Measurements from ENCODE around the gene EYS. TPM values are rescaled to one million over a fixed set of nuclear protein-coding genes. Genes with fewer than 3 reads are reported as not detected.

The EYS gene
- polyA plus RNA-seq, 1 of the 3 experiments (the other 2 are of a cell fraction), result 0.05 TPM

DNA sequence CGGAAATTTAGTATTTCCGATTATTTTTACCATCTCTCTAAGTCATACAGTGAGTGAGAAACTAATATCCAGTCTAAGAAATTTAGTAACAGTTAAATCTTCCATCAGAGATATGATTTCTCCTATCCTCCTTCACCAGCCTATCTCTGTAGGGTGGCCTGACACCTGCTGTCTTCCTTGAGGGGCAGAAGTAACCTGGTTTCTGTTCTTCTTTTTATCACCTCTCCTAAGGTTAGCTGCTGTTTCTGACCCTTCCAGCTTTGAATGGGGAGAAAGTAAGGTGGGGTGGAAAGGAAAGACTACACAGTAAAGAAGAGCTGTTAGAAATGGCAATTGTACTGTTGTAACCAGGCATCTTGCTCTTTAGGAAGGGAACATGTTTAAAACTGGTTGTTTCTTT, 1623.8 kb downstream of the EYS start:
- Histone ChIP-seq H3K9me3 (no peaks in the 10 kb centered on the region), H3K9me2 (no peaks in the 10 kb centered on the region), H3K4me2 (no peak overlapping the region), H3K27me3 (ENCODE audit: insufficient read depth) (no peaks in the 10 kb centered on the region), H3K27ac (ENCODE audit: low read depth in 2 of 2, low read length in 1 of 2) (no peak overlapping the region), H3K9ac (no peak overlapping the region), H3K36me3 (replicated peaks in 1 of 2; ENCODE audit: control insufficient read depth in 1 of 2, insufficient read depth in 2 of 2, low read length in 1 of 2) (no peaks in the 10 kb centered on the region), H3K79me2 (ENCODE audit: insufficient read depth) (no peaks in the 10 kb centered on the region), H4K20me1 (ENCODE audit: insufficient read depth) (no peaks in the 10 kb centered on the region), H2AFZ (ENCODE audit: low read depth) (no peak overlapping the region), H3K4me1 (ENCODE audit: control insufficient read depth in 1 of 2, insufficient read depth in 2 of 2, low read depth in 1 of 2, low read length in 1 of 2) (no peaks in the 10 kb centered on the region), H3F3A (replicated peaks; ENCODE audit: insufficient read depth) (no peaks in the 10 kb centered on the region), H3K4me3 (ENCODE audit: low read depth in 2 of 2, low read length in 1 of 2) (no peak overlapping the region)
- ChIA-PET POLR2A (no interaction called here), CTCF (no interaction called here)
- TF ChIP-seq TEAD4 (IDR thresholded peaks at IDR 0.05; ENCODE audit: borderline replicate concordance, insufficient read depth) (no peak), NFIC (IDR thresholded peaks at IDR 0.05; ENCODE audit: borderline replicate concordance) (no peak), FOXJ3 (CRISPR knock-in tag; IDR thresholded peaks at IDR 0.05) (no peak)
- TF ChIP-seq, protein P1, sequence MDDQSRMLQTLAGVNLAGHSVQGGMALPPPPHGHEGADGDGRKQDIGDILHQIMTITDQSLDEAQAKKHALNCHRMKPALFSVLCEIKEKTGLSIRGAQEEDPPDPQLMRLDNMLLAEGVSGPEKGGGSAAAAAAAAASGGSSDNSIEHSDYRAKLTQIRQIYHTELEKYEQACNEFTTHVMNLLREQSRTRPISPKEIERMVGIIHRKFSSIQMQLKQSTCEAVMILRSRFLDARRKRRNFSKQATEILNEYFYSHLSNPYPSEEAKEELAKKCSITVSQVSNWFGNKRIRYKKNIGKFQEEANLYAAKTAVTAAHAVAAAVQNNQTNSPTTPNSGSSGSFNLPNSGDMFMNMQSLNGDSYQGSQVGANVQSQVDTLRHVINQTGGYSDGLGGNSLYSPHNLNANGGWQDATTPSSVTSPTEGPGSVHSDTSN (IDR thresholded peaks at IDR 0.05), result no peak
- TF ChIP-seq, protein P2, sequence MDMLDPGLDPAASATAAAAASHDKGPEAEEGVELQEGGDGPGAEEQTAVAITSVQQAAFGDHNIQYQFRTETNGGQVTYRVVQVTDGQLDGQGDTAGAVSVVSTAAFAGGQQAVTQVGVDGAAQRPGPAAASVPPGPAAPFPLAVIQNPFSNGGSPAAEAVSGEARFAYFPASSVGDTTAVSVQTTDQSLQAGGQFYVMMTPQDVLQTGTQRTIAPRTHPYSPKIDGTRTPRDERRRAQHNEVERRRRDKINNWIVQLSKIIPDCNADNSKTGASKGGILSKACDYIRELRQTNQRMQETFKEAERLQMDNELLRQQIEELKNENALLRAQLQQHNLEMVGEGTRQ (IDR thresholded peaks at IDR 0.05; ENCODE audit: borderline replicate concordance, low read depth, low read length), result no peak
- WGBS (ENCODE audit: low lambda C conversion rate), result 91% methylated on average over 2 of the region's 2 CpGs
- no peak for DNase-seq

DNA sequence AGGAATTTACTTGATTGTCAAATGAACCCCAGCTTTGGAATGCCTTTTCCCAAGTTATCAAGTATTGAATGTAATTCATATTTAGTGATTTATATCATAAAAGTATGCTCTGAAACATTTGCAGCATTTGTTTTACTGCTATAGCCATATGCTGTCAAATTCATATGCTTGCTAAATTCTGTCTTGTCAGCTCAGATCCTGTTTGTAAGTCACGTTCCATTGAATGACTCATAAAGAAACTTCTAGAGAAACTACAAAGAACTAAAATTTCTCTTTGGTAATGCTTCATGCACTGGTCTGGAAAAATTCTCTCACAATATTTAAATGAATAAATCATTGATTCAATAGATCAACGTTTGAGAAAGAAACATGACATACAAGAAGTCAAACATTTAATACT, 1625.6 kb downstream of the EYS start:
- Histone ChIP-seq H2AFZ (ENCODE audit: low read depth) (0 out of 2 replicates have a peak overlapping the region, but pooled peaks have one; percentile 52), H3K27ac (ENCODE audit: low read depth in 2 of 2, low read length in 1 of 2) (peak overlapping the region in 1 of 2 experiments; percentile 11; a peak in 1 of 4 replicates), H3K27me3 (ENCODE audit: insufficient read depth) (no peaks in the 10 kb centered on the region), H3K4me3 (ENCODE audit: low read depth in 2 of 2, low read length in 1 of 2) (no peak overlapping the region), H3K4me1 (ENCODE audit: control insufficient read depth in 1 of 2, insufficient read depth in 2 of 2, low read depth in 1 of 2, low read length in 1 of 2) (no peaks in the 10 kb centered on the region), H3K9me2 (no peaks in the 10 kb centered on the region), H4K20me1 (ENCODE audit: insufficient read depth) (no peaks in the 10 kb centered on the region), H3K9me3 (no peaks in the 10 kb centered on the region), H3K4me2 (no peak overlapping the region), H3K9ac (no peak overlapping the region), H3K36me3 (replicated peaks in 1 of 2; ENCODE audit: control insufficient read depth in 1 of 2, insufficient read depth in 2 of 2, low read length in 1 of 2) (no peaks in the 10 kb centered on the region), H3F3A (replicated peaks; ENCODE audit: insufficient read depth) (no peaks in the 10 kb centered on the region), H3K79me2 (ENCODE audit: insufficient read depth) (no peaks in the 10 kb centered on the region)
- DNase-seq, result no peak
- ChIA-PET CTCF (interaction anchor here (1.2 kb wide), 1 partner anchor 137 kb away, joined by 3 read pairs; no protein-coding TSS in a partner anchor), POLR2A (no interaction called here)
- 17% methylated on average over 2 of the region's 2 CpGs for WGBS (ENCODE audit: low lambda C conversion rate)
- TF ChIP-seq, protein P2 (IDR thresholded peaks at IDR 0.05; ENCODE audit: borderline replicate concordance, low read depth, low read length), result no peak
- TF ChIP-seq EP300 (IDR thresholded peaks at IDR 0.05; ENCODE audit: borderline replicate concordance in 1 of 2, low read depth in 1 of 2, low read length in 1 of 2), result no peak

DNA sequence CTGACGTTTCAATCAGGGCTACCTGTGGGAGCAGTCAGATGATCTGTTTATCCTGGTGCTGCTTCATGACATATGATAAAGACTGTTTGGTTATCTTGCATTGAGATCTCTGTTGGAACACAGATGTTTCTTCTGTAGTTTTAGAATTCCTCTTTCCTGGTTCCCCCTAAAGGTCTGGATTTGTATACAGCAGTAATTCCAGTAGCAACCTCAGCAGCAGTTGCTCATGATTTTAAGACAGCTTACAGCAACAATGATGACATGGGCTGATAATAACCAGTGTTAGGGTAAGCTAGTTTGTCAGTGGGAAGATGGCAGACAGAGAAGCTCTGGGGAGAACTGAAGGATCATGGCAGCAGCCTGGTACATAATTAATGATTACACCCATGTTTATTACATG, 1632.0 kb downstream of the EYS start:
- CTCF ChIA-PET, result interaction anchor here (0.5 kb wide), 1 partner anchor 62 kb away, joined by 3 read pairs; no protein-coding TSS in a partner anchor
- H3K36me3 ChIP-seq (replicated peaks in 1 of 2; ENCODE audit: control insufficient read depth in 1 of 2, insufficient read depth in 2 of 2, low read length in 1 of 2), result no peaks in the 10 kb centered on the region
- no peak overlapping the region for H3K4me3 ChIP-seq (ENCODE audit: low read depth in 2 of 2, low read length in 1 of 2)
- no peak overlapping the region for H3K9ac ChIP-seq
- TF ChIP-seq GATA2 (CRISPR knock-in tag; IDR thresholded peaks at IDR 0.05) (peak; percentile 32; the same call in 1 of the 2 replicates), GABPA (IDR thresholded peaks at IDR 0.05; ENCODE audit: low read depth) (no peak)
- H3K4me2 ChIP-seq, result no peak overlapping the region
- DNase-seq, result peak; percentile 9
- 0 out of 2 replicates have a peak, but pooled peaks cover 3% of the 10 kb centered on the region for H3K9me2 ChIP-seq
- H3K27ac ChIP-seq (ENCODE audit: low read depth in 2 of 2, low read length in 1 of 2), result no peak overlapping the region
- H2AFZ ChIP-seq (ENCODE audit: low read depth), result no peak overlapping the region
- H3F3A ChIP-seq (replicated peaks; ENCODE audit: insufficient read depth), result no peaks in the 10 kb centered on the region
- H3K9me3 ChIP-seq, result no peaks in the 10 kb centered on the region
- POLR2A ChIA-PET, result no interaction called here
- H3K27me3 ChIP-seq (ENCODE audit: insufficient read depth), result no peaks in the 10 kb centered on the region
- H3K4me1 ChIP-seq (ENCODE audit: control insufficient read depth in 1 of 2, insufficient read depth in 2 of 2, low read depth in 1 of 2, low read length in 1 of 2), result no peaks in the 10 kb centered on the region; a peak in 1 of 4 replicates
- no peaks in the 10 kb centered on the region for H3K79me2 ChIP-seq (ENCODE audit: insufficient read depth)
- WGBS (ENCODE audit: low lambda C conversion rate), result 6% methylated on average over 1 of the region's 1 CpG
- H4K20me1 ChIP-seq (ENCODE audit: insufficient read depth), result no peaks in the 10 kb centered on the region

All from SK-N-SH (cell line).